Measurements from ENCODE around the gene FYCO1. TPM values are rescaled to one million over a fixed set of nuclear protein-coding genes. Genes with fewer than 3 reads are reported as not detected.

Gene FYCO1
- total RNA-seq, 1 donor from 2014 or later: 21.2 TPM

DNA sequence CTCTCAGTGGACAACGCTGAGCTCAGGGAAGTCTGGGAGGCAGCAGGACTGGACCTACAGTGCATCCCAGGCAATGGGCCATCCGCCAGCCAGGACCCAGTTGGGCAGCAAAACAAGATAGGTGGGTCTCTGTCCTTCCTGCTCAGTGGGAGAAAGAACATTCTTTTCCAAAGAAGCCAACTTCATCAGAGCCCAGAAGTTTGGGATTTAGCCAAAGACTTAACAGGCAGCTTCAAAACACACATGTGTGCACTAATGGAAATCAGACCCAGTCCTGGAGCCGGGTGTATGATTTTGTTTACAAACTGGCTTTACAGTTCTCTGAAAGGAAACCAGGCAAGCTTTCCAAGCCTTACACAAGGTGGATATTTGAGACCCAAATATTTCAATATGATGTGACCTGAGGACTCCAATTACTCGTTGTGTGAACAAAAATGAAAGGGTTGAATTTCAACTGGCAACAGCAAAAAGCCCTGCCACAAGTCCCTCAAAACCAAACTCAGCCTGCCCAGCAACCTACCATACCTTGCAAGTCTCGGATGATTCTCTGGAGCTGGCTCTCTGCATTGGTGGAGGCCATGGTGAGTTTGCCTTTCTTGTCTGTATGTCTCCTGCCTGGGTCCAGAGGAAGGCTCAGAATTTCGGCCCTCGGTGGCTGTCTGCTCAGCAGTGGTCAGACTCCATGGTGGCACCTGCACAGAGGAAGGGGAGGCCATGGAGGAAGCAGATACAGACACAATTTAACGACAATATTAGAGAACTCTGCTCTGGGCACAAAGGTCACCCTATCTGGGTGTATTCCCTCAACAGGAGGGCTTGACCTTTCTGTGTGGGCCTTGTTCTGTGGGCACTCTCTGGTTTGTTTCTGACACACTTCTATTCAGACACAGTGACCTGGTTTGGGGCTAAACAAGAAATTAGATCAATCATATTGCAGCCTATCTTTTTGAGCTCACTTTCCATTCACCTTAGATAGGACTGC lies 11.0 kb downstream of the FYCO1 start:
- DNase-seq (ENCODE audit: low read depth, low spot score): no peak

DNA sequence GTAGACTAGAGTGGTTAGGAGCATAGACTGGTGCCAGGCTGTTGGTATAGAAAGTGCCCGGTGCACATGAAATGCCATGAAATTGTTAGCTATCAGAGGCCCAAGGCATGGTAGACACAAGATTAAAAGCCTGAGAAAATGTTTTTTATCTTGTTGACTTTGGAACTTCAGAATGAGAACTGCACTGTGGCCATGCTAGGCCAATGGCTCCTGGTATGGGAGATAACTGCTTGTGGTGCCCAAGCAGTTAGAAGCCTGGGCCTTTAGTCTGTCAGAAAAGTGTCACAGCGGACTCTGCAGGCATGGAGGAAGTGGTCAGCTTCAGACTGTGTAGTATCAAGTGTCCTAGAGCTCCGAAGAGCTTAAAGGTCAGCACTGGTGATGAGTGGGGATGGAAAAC lies 11.9 kb downstream of the FYCO1 start:
- no peak for DNase-seq (ENCODE audit: low read depth, low spot score)

DNA sequence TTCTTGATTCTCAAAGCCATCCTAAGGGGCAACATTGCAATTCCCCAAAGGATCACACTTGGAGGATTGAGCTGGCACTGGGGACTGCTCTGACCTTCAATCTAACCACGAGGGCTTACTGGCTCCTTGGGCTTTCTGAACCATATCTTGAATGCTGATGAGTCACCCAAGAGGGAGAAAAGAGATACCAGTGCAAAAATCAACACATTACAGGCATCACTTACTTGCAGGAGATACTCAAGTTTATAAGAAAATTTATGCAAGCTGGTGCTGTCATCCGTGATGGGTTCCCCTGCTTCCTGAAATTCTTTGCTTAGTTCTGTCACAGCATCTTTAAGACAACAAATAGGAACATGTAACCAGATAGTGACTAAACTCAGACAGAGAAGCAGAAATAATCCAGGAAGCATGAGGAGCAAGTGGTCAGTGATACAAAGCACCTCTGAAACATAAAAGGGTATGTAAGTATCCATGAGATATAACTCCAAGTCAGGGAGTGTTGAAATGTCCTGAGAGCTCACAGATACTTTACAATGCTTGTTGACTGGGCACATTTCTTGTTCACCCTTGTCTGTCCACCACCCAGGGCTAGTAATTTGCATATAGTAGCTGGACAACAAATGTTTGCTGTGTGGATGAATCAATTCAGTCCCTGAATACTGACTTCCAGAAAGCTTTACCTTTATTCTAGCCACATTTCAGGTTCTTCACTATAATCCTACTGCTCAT lies 14.1 kb downstream of the FYCO1 start:
- DNase-seq (ENCODE audit: low read depth, low spot score): no peak

- no peak for DNase-seq (ENCODE audit: low read depth, low spot score)
Measured at GRCh38 chr3:45980819-45981218, 14.8 kb downstream of the FYCO1 start.

GRCh38 chr3:45980229-45980813 lies 15.3 kb downstream of the FYCO1 start:
- DNase-seq (ENCODE audit: low read depth, low spot score): no peak

GRCh38 chr3:45979378-45979777 lies 16.2 kb downstream of the FYCO1 start:
- no peak for DNase-seq (ENCODE audit: low read depth, low spot score)

GRCh38 chr3:45978006-45978761 lies 17.4 kb downstream of the FYCO1 start:
- DNase-seq (ENCODE audit: low read depth, low spot score): no peak

DNA sequence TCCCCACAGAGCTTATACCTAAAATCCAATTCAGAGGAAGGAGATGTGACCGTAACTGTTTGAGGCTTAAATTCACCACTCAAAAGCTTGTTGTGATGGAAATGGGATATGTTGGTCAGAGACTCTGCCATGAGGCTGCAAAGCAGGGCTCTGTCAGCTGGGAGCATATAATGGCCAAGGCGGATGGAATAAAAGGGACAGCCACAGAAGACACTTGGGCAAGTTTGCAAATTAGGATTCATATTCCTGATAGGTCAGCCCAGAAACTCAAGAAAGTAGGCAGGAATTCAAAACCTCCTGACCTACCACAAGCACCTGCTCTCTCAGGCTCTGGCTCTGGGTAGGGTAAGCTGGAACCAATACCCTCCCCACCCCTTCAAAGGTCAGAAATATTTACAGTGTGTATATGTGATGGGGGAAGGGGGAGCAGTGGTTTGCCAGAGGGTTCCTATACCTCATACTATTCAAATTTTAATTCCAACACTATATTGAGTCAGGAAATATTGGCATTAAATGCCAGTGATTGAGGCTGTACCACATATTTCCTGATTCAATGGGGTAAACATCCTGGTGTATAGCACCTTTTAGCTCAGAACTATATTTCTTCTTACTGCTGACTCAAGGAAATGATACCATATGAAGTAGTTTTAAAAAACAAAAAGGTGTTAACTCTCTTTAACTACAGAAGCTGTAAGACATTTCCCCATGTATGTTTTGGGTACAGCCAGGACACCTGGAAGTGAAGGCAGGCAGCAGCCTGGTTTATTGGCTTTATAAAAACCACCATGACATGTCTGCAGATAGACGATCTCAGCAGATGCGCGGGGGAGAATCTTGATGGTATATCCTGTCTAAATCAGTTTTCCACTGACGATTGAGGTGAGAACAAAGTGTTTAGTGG lies 19.2 kb downstream of the FYCO1 start:
- DNase-seq (ENCODE audit: low read depth, low spot score): no peak

DNA sequence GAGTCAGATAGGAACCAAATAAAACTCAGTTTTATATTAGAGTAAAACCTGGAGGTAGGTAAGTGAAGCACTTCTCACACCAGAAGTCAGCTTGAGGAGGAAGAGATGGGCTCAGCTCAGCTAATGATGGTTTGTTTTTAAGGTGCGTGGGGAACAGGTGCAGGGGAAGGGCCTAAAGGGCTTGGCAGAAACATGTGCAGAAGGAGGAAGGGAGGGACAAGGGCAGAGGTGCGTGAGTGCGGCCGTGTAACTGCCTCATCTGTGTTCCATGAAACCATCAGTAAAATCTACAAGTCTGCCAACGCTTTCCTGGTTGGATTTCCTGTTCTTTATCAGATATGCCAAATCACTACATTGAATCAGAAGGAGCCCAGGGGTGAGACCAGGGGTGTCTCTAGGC lies 19.9 kb downstream of the FYCO1 start:
- no peak for DNase-seq (ENCODE audit: low read depth, low spot score)

DNA sequence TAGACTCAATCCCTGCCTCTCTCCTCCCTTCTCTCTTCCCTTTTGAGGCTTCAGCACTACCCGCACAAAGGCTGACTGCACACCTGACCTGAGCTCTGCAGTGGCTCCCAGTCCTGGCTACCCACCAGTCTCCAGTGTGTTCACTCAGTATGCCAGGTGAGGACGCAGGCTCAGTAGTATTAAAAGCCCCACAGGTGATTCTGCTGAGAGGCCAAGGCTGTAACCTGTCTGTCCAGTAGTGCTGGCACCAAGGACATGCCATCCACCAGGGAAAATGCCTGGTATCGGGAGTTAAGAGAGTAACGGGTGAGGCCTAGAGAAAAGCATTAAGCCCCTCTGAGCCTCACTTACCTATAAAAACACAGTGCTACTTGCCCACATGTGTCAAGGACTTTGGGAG lies 20.9 kb downstream of the FYCO1 start:
- DNase-seq (ENCODE audit: low read depth, low spot score): no peak

GRCh38 chr3:45972534-45973402 lies 22.9 kb downstream of the FYCO1 start:
- DNase-seq (ENCODE audit: low read depth, low spot score): no peak

- DNase-seq (ENCODE audit: low read depth, low spot score): no peak
Measured at GRCh38 chr3:45969953-45970352, 25.7 kb downstream of the FYCO1 start.

DNA sequence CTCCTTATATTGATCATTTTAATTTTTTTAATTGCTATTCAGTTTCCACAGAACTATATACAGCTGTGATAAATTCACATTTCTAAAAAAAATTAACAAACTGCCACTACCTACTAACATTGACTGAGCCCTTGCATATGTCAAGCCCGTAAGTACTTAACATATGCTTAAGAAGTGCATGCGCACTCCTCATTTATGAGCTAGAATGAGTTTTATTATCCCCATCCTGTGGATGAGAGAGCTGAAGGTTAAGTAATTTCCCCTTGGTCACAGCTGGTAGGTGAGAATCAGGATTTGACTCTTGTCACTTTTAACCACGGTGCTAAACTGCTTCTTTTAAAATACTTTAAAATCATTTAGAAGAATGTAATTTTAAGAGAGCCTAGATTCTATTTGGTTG lies 26.5 kb downstream of the FYCO1 start:
- no peak for DNase-seq (ENCODE audit: low read depth, low spot score)

- DNase-seq (ENCODE audit: low read depth, low spot score): no peak
Measured at GRCh38 chr3:45968706-45969105, 26.9 kb downstream of the FYCO1 start.

GRCh38 chr3:45968149-45968548 lies 27.5 kb downstream of the FYCO1 start:
- DNase-seq (ENCODE audit: low read depth, low spot score): no peak

GRCh38 chr3:45967724-45968123 lies 27.9 kb downstream of the FYCO1 start:
- DNase-seq (ENCODE audit: low read depth, low spot score): no peak

DNA sequence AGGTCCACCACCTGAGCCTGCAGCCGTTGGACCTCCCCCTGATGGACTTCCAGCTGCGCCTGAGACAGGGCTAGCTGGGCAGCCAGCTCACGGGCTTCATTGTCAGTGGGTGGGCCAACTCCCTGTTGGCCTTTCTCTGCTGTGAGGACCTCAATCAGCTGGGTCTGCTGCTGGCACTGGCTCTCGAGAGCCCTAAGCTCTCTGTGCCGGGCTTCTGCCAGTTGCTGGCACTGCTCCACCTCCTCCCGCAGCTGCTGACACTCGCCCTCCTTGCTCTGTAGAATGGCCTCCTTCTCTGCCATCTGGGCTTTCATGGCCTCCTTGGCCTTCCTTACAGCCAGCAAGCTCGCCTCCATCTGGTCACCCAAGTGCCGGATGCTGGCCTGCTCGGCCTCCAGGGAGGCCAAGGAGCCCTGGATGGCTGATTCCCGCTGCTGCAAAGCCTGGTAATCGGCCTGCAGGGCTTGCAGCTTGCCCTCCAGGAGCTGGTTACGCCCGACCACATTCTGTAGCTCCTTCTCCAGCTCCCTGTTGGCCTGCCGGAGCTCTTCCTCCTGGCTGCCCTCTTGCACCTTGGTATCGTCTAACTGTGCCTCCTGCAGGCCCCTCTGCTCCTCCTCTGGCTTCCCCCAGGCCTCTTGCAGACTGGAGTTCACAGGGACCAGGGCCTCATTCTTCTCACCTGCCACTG lies 28.5 kb downstream of the FYCO1 start:
- DNase-seq (ENCODE audit: low read depth, low spot score): no peak

- DNase-seq (ENCODE audit: low read depth, low spot score): no peak
Measured at GRCh38 chr3:45966371-45966791, 29.2 kb downstream of the FYCO1 start.

GRCh38 chr3:45965653-45966052 lies 30.0 kb downstream of the FYCO1 start:
- no peak for DNase-seq (ENCODE audit: low read depth, low spot score)
